CD8-positive, alpha-beta memory T cell (primary cell): Measurements from ENCODE around the gene GPR27. TPM values are rescaled to one million over a fixed set of nuclear protein-coding genes. Genes with fewer than 3 reads are reported as not detected.

Experiments used
- CTCF ChIA-PET: fragments of 350-600 bp; sonication (Branson Sonifier 250); formaldehyde crosslinking; loops from one replicate; lab custom pipeline; 2021; ENCODE audit warnings: antibody characterized with exemption; lab: Charles Lee
- POLR2A ChIA-PET: fragments of 350-600 bp; sonication (Branson Sonifier 250); formaldehyde crosslinking; loops from one replicate; lab custom pipeline; 2021; ENCODE audit warnings: antibody characterized with exemption; lab: Charles Lee
- DNase-seq, 5 donors: peaks; one replicate each; pipeline versions ENCODE4 v3.0.0 to v3.0.0-alpha.2; 2020 to 2022; ENCODE audit warnings: mixed read lengths in 1 of 5
- H3K27ac ChIP-seq: one replicate; pipeline ENCODE4 v1.7.0; 2013; ENCODE audit warnings: low read depth, mild to moderate bottlenecking, low read length, moderate library complexity
- H3K27me3 ChIP-seq: 2 replicates; pipeline ENCODE4 v1.7.0; 2013; ENCODE audit warnings: low read length, mild to moderate bottlenecking; ENCODE audit not compliant: insufficient read depth, poor library complexity, severe bottlenecking
- H3K36me3 ChIP-seq: 2 replicates; pipeline ENCODE4 v1.7.0; 2013; ENCODE audit warnings: mild to moderate bottlenecking, low read length, moderate library complexity; ENCODE audit not compliant: insufficient read depth
- H3K4me1 ChIP-seq: 2 replicates; pipeline ENCODE4 v1.7.0; 2013; ENCODE audit warnings: mild to moderate bottlenecking, low read length, moderate library complexity; ENCODE audit not compliant: insufficient read depth
- H3K4me3 ChIP-seq: 2 replicates; pipeline ENCODE4 v1.7.0; 2013; ENCODE audit warnings: mild to moderate bottlenecking, low read length
- H3K9me3 ChIP-seq: 2 replicates; pipeline ENCODE4 v1.7.0; 2013; ENCODE audit warnings: mild to moderate bottlenecking, low read length
- H3K27ac Mint-ChIP-seq, 8 donors: one replicate each; pipeline ENCODE4 v1.8.0; 2020 to 2021; ENCODE audit warnings: mixed read lengths in 8 of 8, mild to moderate bottlenecking in 6 of 8, inconsistent platforms in 3 of 8, moderate library complexity in 3 of 8
- H3K27me3 Mint-ChIP-seq, 2 donors: one replicate each; pipeline ENCODE4 v1.8.0; 2020 to 2021; ENCODE audit warnings: mixed read lengths in 2 of 2, mild to moderate bottlenecking in 1 of 2, moderate library complexity in 1 of 2
- H3K36me3 Mint-ChIP-seq, 3 donors: one replicate each; pipeline ENCODE4 v1.8.0; 2020 to 2021; ENCODE audit warnings: mixed read lengths in 3 of 3, inconsistent platforms in 1 of 3, mild to moderate bottlenecking in 1 of 3
- H3K4me1 Mint-ChIP-seq, 3 donors: one replicate each; pipeline ENCODE4 v1.8.0; 2020 to 2021; ENCODE audit warnings: mixed read lengths in 3 of 3, inconsistent platforms in 1 of 3, mild to moderate bottlenecking in 1 of 3
- H3K4me3 Mint-ChIP-seq, 7 donors: one replicate each; pipeline ENCODE4 v1.8.0; 2020 to 2021; ENCODE audit warnings: mixed read lengths in 7 of 7, mild to moderate bottlenecking in 6 of 7, moderate library complexity in 4 of 7, inconsistent platforms in 2 of 7
- H3K9me3 Mint-ChIP-seq, 5 donors: one replicate each; pipeline ENCODE4 v1.8.0; 2020 to 2022; ENCODE audit warnings: mixed read lengths in 5 of 5, mild to moderate bottlenecking in 3 of 5, moderate library complexity in 2 of 5, inconsistent platforms in 1 of 5
- polyA plus RNA-seq: library from polyadenylated mRNA; unstranded; fragments of 300-500 nt; fragmentation: Illumina TruSeq; gene quantifications from one replicate; pipeline ENCODE4 v1.2.3, GENCODE V29; 2021
- total RNA-seq, 2 experiments: library from RNA; stranded (reverse); gene quantifications; one replicate each; pipeline ENCODE4 v1.2.3, GENCODE V29; 2021

GPR27 gene
- total and polyA plus RNA-seq, 3 experiments from 2014 or later, result 1.8 to 2.6 (median 2.3) TPM

GRCh38 chr3:71713041-71713440, 40.6 kb upstream of the GPR27 start:
- ChIA-PET POLR2A (no interaction called here), CTCF (interaction anchor here (0.7 to 1.6 kb wide), 3 partner anchors 11 to 146 kb away, joined by 3 to 4 read pairs (median 4); no protein-coding TSS in a partner anchor)
- Mint-ChIP-seq H3K4me3 (peak overlapping the region in 2 of 7 donors; percentile 17 to 25), H3K27me3 (no peaks in the 10 kb centered on the region), H3K9me3 (no peaks in the 10 kb centered on the region), H3K36me3 (peaks cover 0 to 39% (median 4%) of the 10 kb centered on the region in 3 donors), H3K27ac (peak overlapping the region in 7 of 8 donors; percentile 13 to 87 (median 70)), H3K4me1 (peaks cover 86 to 100% (median 98%) of the 10 kb centered on the region in 3 donors)
- peaks cover 63% of the 10 kb centered on the region for H3K4me1 ChIP-seq
- H3K27me3 ChIP-seq, result no peaks in the 10 kb centered on the region
- H3K4me3 ChIP-seq, result no peak overlapping the region
- H3K36me3 ChIP-seq, result peaks cover 16% of the 10 kb centered on the region
- DNase-seq, result no peak
- H3K27ac ChIP-seq, result no peak overlapping the region
- no peaks in the 10 kb centered on the region for H3K9me3 ChIP-seq

GRCh38 chr3:71714595-71714994, 39.1 kb upstream of the GPR27 start:
- H3K4me1 ChIP-seq, result peaks cover 74% of the 10 kb centered on the region
- Mint-ChIP-seq H3K9me3 (no peaks in the 10 kb centered on the region), H3K4me1 (peaks cover 90 to 100% (median 98%) of the 10 kb centered on the region in 3 donors), H3K27me3 (peaks cover 0 to 1% of the 10 kb centered on the region in 2 donors), H3K27ac (peak overlapping the region; percentile 12 to 76 (median 36)), H3K36me3 (peaks cover 0 to 27% (median 5%) of the 10 kb centered on the region in 3 donors), H3K4me3 (peak overlapping the region in 2 of 7 donors; percentile 5 to 6)
- H3K27me3 ChIP-seq, result no peaks in the 10 kb centered on the region
- POLR2A ChIA-PET, result no interaction called here
- CTCF ChIA-PET, result interaction anchor here (1.6 kb wide), 2 partner anchors 10 to 13 kb away, joined by 4 to 6 read pairs; no protein-coding TSS in a partner anchor
- no peak overlapping the region for H3K27ac ChIP-seq
- peaks cover 8% of the 10 kb centered on the region for H3K36me3 ChIP-seq
- H3K4me3 ChIP-seq, result no peak overlapping the region
- no peaks in the 10 kb centered on the region for H3K9me3 ChIP-seq
- no peak for DNase-seq

- H3K36me3 ChIP-seq, result no peaks in the 10 kb centered on the region
- Mint-ChIP-seq H3K27ac (peak overlapping the region; percentile 57 to 96 (median 90)), H3K4me1 (peaks cover 91 to 100% (median 98%) of the 10 kb centered on the region in 3 donors), H3K9me3 (no peaks in the 10 kb centered on the region), H3K27me3 (peaks cover 0 to 1% of the 10 kb centered on the region in 2 donors), H3K36me3 (peaks cover 0 to 21% (median 12%) of the 10 kb centered on the region in 3 donors), H3K4me3 (peak overlapping the region; percentile 34 to 73 (median 57))
- H3K4me3 ChIP-seq, result peak overlapping the region; percentile 7
- peaks cover 78% of the 10 kb centered on the region for H3K4me1 ChIP-seq
- ChIA-PET CTCF (interaction anchor here (0.9 to 1.4 kb wide), 4 partner anchors 11 to 157 kb away, joined by 3 to 4 read pairs (median 4); no protein-coding TSS in a partner anchor), POLR2A (no interaction called here)
- peak in 4 of 5 donors; percentile 33 to 83 (median 46) for DNase-seq
- no peak overlapping the region for H3K27ac ChIP-seq
- H3K9me3 ChIP-seq, result no peaks in the 10 kb centered on the region
- H3K27me3 ChIP-seq, result no peaks in the 10 kb centered on the region
Observed at GRCh38 chr3:71718072-71718471, 35.6 kb upstream of the GPR27 start.

GRCh38 chr3:71721002-71721401, 32.7 kb upstream of the GPR27 start:
- ChIA-PET POLR2A (no interaction called here), CTCF (interaction anchor here (0.6 to 2.8 kb wide), 4 partner anchors 9 to 138 kb away, joined by 3 to 18 read pairs (median 6); no protein-coding TSS in a partner anchor)
- Histone ChIP-seq H3K9me3 (no peaks in the 10 kb centered on the region), H3K4me3 (peak overlapping the region; percentile 55), H3K36me3 (no peaks in the 10 kb centered on the region), H3K4me1 (peaks cover 77% of the 10 kb centered on the region), H3K27me3 (no peaks in the 10 kb centered on the region), H3K27ac (no peak overlapping the region)
- no peaks in the 10 kb centered on the region for H3K9me3 Mint-ChIP-seq
- peaks cover 78 to 89% (median 85%) of the 10 kb centered on the region in 3 donors for H3K4me1 Mint-ChIP-seq
- H3K27ac Mint-ChIP-seq, result peak overlapping the region; percentile 87 to 99 (median 94)
- peak overlapping the region; percentile 59 to 98 (median 90) for H3K4me3 Mint-ChIP-seq
- no peak for DNase-seq
- peaks cover 0 to 1% of the 10 kb centered on the region in 2 donors for H3K27me3 Mint-ChIP-seq
- H3K36me3 Mint-ChIP-seq, result peaks cover 0 to 30% (median 12%) of the 10 kb centered on the region in 3 donors

DNA sequence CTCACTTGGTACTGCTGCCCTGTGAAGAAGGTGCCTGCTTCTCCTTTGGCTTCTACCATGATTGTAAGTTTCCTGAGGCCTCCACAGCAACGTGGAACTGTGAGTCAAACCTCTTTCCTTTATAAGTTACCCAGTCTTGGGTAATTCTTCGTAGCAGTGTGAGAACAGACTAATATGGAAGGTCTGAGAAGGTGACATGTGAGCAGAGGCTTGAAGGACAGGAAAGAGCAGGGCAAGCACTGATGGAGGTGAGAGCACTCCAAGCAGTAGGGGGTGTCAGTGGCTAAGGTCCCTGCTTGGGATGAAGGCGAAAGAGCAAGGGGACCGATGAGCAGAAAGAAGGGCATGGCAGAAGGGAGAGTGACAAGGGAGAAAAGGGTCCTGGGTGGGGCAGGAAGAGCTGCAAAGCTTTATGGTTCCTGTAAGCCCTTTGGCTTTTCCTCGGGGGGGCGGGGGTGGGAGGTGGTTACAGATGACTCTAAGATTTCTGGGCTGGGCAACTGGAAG, 32.0 kb upstream of the GPR27 start:
- Histone ChIP-seq H3K27me3 (no peaks in the 10 kb centered on the region), H3K27ac (peak overlapping the region; percentile 48), H3K4me1 (peaks cover 81% of the 10 kb centered on the region), H3K36me3 (no peaks in the 10 kb centered on the region), H3K4me3 (peak overlapping the region; percentile 55), H3K9me3 (no peaks in the 10 kb centered on the region)
- ChIA-PET CTCF (interaction anchor here (2.2 to 2.8 kb wide), 2 partner anchors 8 to 137 kb away, joined by 5 to 18 read pairs; no protein-coding TSS in a partner anchor), POLR2A (interaction anchor here (0.5 kb wide), 1 partner anchor 179 kb away, joined by 3 read pairs; no protein-coding TSS in a partner anchor)
- no peaks in the 10 kb centered on the region for H3K9me3 Mint-ChIP-seq
- peak overlapping the region; percentile 79 to 98 (median 90) for H3K4me3 Mint-ChIP-seq
- H3K36me3 Mint-ChIP-seq, result peaks cover 0 to 32% (median 12%) of the 10 kb centered on the region in 3 donors
- DNase-seq, result peak in 4 of 5 donors; percentile 13 to 61 (median 46)
- H3K27me3 Mint-ChIP-seq, result peaks cover 0 to 1% of the 10 kb centered on the region in 2 donors
- H3K4me1 Mint-ChIP-seq, result peaks cover 79 to 89% (median 86%) of the 10 kb centered on the region in 3 donors
- peak overlapping the region; percentile 87 to 99 (median 94) for H3K27ac Mint-ChIP-seq

DNA sequence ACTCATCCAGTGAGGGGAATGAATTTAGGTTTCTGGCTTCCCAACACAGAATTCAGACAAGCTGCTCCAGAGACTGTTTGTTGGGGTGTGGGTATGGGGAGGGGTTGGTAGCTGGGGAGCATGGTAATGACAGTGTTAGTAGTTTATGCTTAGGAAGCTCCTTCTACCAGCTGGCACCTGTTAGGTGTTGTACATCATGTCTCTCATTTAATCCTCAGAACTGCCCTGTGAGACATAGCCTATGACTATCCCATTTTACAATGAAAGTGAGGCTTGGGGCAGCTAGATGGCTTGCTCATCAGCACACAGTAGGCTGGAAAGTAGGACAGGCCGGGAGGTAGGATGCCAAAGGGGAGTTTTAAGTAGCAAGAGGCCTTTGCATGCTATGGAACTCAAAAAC, 31.0 kb upstream of the GPR27 start:
- peaks cover 75% of the 10 kb centered on the region for H3K4me1 ChIP-seq

GRCh38 chr3:71723452-71724170, 30.0 kb upstream of the GPR27 start:
- Mint-ChIP-seq H3K27me3 (peaks cover 0 to 1% of the 10 kb centered on the region in 2 donors), H3K36me3 (peaks cover 0 to 29% (median 9%) of the 10 kb centered on the region in 3 donors), H3K4me1 (peaks cover 72 to 81% (median 76%) of the 10 kb centered on the region in 3 donors), H3K27ac (peak overlapping the region; percentile 90 to 99 (median 93)), H3K9me3 (no peaks in the 10 kb centered on the region), H3K4me3 (peak overlapping the region; percentile 90 to 98 (median 95))
- ChIA-PET CTCF (interaction anchor here (1.2 to 1.6 kb wide), 3 partner anchors 10 to 151 kb away, joined by 3 to 7 read pairs (median 4); no protein-coding TSS in a partner anchor), POLR2A (interaction anchor here (0.6 kb wide), 2 partner anchors 21 to 34 kb away, joined by 3 to 11 read pairs; no protein-coding TSS in a partner anchor)
- Histone ChIP-seq H3K27me3 (no peaks in the 10 kb centered on the region), H3K4me3 (peak overlapping the region; percentile 55), H3K4me1 (peaks cover 66% of the 10 kb centered on the region), H3K27ac (peak overlapping the region; percentile 33), H3K36me3 (no peaks in the 10 kb centered on the region), H3K9me3 (no peaks in the 10 kb centered on the region)
- DNase-seq, result peak; percentile 18 to 73 (median 64)

More for the DNA sequence above, 31.0 kb upstream of the GPR27 start:
- H3K4me3 Mint-ChIP-seq, result peak overlapping the region; percentile 87 to 98 (median 92)
- H3K4me3 ChIP-seq, result peak overlapping the region; percentile 55
- H3K4me1 Mint-ChIP-seq, result peaks cover 75 to 83% (median 80%) of the 10 kb centered on the region in 3 donors
- peak overlapping the region; percentile 87 to 99 (median 93) for H3K27ac Mint-ChIP-seq
- no peaks in the 10 kb centered on the region for H3K9me3 ChIP-seq
- ChIA-PET CTCF (no interaction called here), POLR2A (no interaction called here)
- H3K9me3 Mint-ChIP-seq, result no peaks in the 10 kb centered on the region
- H3K27me3 Mint-ChIP-seq, result peaks cover 0 to 1% of the 10 kb centered on the region in 2 donors
- no peak overlapping the region for H3K27ac ChIP-seq
- DNase-seq, result no peak
- H3K36me3 Mint-ChIP-seq, result peaks cover 0 to 30% (median 12%) of the 10 kb centered on the region in 3 donors
- no peaks in the 10 kb centered on the region for H3K36me3 ChIP-seq
- H3K27me3 ChIP-seq, result no peaks in the 10 kb centered on the region
